GM12892 (cell line): ENCODE measurements around the gene GPR61.

Experiments
- POLR2A ChIP-seq: IDR thresholded peaks from 2 replicates; pipeline ENCODE4 v1.6.1; 2011; ENCODE audit warnings: low read depth, low read length, control low read depth
- POLR2AphosphoS5 ChIP-seq: IDR thresholded peaks from 2 replicates; pipeline ENCODE4 v1.6.1; 2011; ENCODE audit warnings: low read depth, low read length, control low read depth
- TAF1 ChIP-seq: IDR thresholded peaks from 2 replicates; pipeline ENCODE4 v1.6.1; 2011; ENCODE audit warnings: low read depth, mild to moderate bottlenecking, control low read depth, low read length, borderline replicate concordance

DNA sequence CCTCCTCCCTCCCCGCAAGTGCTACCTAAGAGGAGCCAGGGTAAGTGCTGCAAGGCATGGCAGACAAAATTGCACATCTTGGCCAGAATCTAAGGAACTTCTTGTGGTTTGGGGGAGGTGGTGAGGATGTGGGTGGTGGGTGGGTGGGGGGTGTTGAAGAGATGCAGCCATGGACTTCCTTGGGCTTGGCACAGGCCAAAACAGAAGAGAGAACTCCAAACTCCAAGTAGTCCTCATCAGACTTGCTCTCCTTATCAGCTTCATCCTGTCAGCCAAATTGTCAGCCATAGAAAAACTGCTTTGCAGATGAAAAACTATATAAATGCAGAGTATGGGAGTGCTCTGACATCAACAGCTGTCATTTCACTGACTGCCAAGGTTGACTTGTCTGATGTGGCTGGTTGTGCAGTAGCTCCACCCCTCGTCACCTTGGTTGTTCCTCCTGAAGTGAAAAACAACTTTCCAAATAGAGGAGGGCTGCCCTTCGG, 37.3 kb upstream of the GPR61 start:
- TF ChIP-seq TAF1 (no peak), POLR2A (no peak), POLR2AphosphoS5 (no peak)
